Trophoblast cell (in vitro differentiated cells and primary cell): Measurements from ENCODE around the gene PRRC1.

Experiments
- DNase-seq, 2 donors: peaks; one replicate each; pipeline ENCODE4 v3.0.0-alpha.2; 2016
- H2AFZ ChIP-seq: 2 replicates; pipeline ENCODE4 v1.6.1; 2013; ENCODE audit warnings: low read length, moderate library complexity, mild to moderate bottlenecking; ENCODE audit not compliant: insufficient read depth, poor library complexity
- H2AK5ac ChIP-seq: 2 replicates; pipeline ENCODE4 v1.6.1; 2013; ENCODE audit warnings: mild to moderate bottlenecking, low read length
- H2BK120ac ChIP-seq: 2 replicates; pipeline ENCODE4 v1.6.1; 2013; ENCODE audit warnings: low read length, mild to moderate bottlenecking, moderate library complexity; ENCODE audit not compliant: insufficient read depth, poor library complexity
- H2BK12ac ChIP-seq: 2 replicates; pipeline ENCODE4 v1.6.1; 2013; ENCODE audit warnings: mild to moderate bottlenecking, low read length, moderate library complexity
- H2BK5ac ChIP-seq: 2 replicates; pipeline ENCODE4 v1.6.1; 2013; ENCODE audit warnings: low read length, low read depth, moderate library complexity, mild to moderate bottlenecking; ENCODE audit not compliant: poor library complexity
- H3K14ac ChIP-seq: 2 replicates; pipeline ENCODE4 v1.6.1; 2013; ENCODE audit warnings: mild to moderate bottlenecking, low read length
- H3K18ac ChIP-seq: 2 replicates; pipeline ENCODE4 v1.6.1; 2013; ENCODE audit warnings: mild to moderate bottlenecking, low read length
- H3K23ac ChIP-seq: 2 replicates; pipeline ENCODE4 v1.6.1; 2013; ENCODE audit warnings: low read length
- H3K27ac ChIP-seq: 2 replicates; pipeline ENCODE4 v1.5.1; 2013; ENCODE audit warnings: low read depth, mild to moderate bottlenecking, inconsistent platforms, low read length, moderate library complexity
- H3K27me3 ChIP-seq: 2 replicates; pipeline ENCODE4 v1.6.1; 2013; ENCODE audit warnings: inconsistent platforms, mild to moderate bottlenecking, low read length, moderate library complexity; ENCODE audit not compliant: insufficient read depth
- H3K36me3 ChIP-seq, 2 experiments: 1 replicate in 1 of 2; 2 replicates in 1 of 2; pipeline ENCODE4 v1.6.1; 2013; ENCODE audit warnings: low read length in 2 of 2, mild to moderate bottlenecking in 2 of 2, moderate library complexity in 1 of 2; ENCODE audit not compliant: insufficient read depth in 2 of 2, control insufficient read depth in 1 of 2
- H3K4ac ChIP-seq: 2 replicates; pipeline ENCODE4 v1.6.1; 2013; ENCODE audit warnings: low read depth, mild to moderate bottlenecking, low read length, moderate library complexity
- H3K4me1 ChIP-seq, 2 experiments: 1 replicate in 1 of 2; 2 replicates in 1 of 2; pipeline ENCODE4 v1.6.1; 2013; ENCODE audit warnings: low read length in 2 of 2, mild to moderate bottlenecking in 2 of 2, moderate library complexity in 1 of 2; ENCODE audit not compliant: insufficient read depth in 2 of 2, control insufficient read depth in 1 of 2
- H3K4me2 ChIP-seq: 2 replicates; pipeline ENCODE4 v1.6.1; 2013; ENCODE audit warnings: inconsistent platforms, mild to moderate bottlenecking, low read length, moderate library complexity
- H3K4me3 ChIP-seq: 2 replicates; pipeline ENCODE4 v1.5.1; 2013; ENCODE audit warnings: mild to moderate bottlenecking, low read depth, low read length, inconsistent platforms
- H3K79me1 ChIP-seq: one replicate; pipeline ENCODE4 v1.6.1; 2013; ENCODE audit warnings: low read length
- H3K79me2 ChIP-seq: 2 replicates; pipeline ENCODE4 v1.6.1; 2013; ENCODE audit warnings: low read length, mild to moderate bottlenecking; ENCODE audit not compliant: control insufficient read depth, insufficient read depth, poor library complexity
- H3K9ac ChIP-seq: 2 replicates; pipeline ENCODE4 v1.6.1; 2013; ENCODE audit warnings: mild to moderate bottlenecking, low read length
- H3K9me3 ChIP-seq: 2 replicates; pipeline ENCODE4 v1.6.1; 2013; ENCODE audit warnings: low read depth, mild to moderate bottlenecking, control low read depth, inconsistent platforms, low read length; ENCODE audit not compliant: insufficient read depth
- H4K12ac ChIP-seq: 2 replicates; pipeline ENCODE4 v1.6.1; 2013; ENCODE audit warnings: low read depth, mild to moderate bottlenecking, low read length, moderate library complexity
- H4K8ac ChIP-seq: 2 replicates; pipeline ENCODE4 v1.6.1; 2013; ENCODE audit warnings: low read depth, mild to moderate bottlenecking, low read length, moderate library complexity
- H4K91ac ChIP-seq: one replicate; pipeline ENCODE4 v1.6.1; 2013; ENCODE audit warnings: low read depth, mild to moderate bottlenecking, low read length, moderate library complexity
- WGBS: extraction: QIAGEN DNeasy Blood & Tissue Kit; methylation state at CpG from one replicate; pipeline ENCODE4 v1.1.7; 2013; ENCODE audit warnings: missing lambda C conversion rate; ENCODE audit not compliant: insufficient read length, insufficient coverage; ENCODE audit errors: extremely low coverage; 5-methylcytosine and 5-hydroxymethylcytosine counted together

PRRC1 gene

GRCh38 chr5:127562252-127562651, 44.8 kb downstream of the PRRC1 start:
- Histone ChIP-seq H4K8ac (no peak overlapping the region), H3K14ac (no peak overlapping the region), H3K79me2 (no peaks in the 10 kb centered on the region), H4K12ac (no peak overlapping the region), H3K4ac (no peak overlapping the region), H3K9me3 (no peaks in the 10 kb centered on the region), H3K27ac (no peak overlapping the region), H3K27me3 (no peaks in the 10 kb centered on the region), H4K91ac (no peak overlapping the region), H2AFZ (no peak overlapping the region), H2BK120ac (no peak overlapping the region), H2BK5ac (no peak overlapping the region), H2BK12ac (no peak overlapping the region), H3K4me2 (no peak overlapping the region), H3K9ac (no peak overlapping the region), H2AK5ac (no peak overlapping the region), H3K23ac (no peak overlapping the region), H3K4me1 (no peaks in the 10 kb centered on the region), H3K18ac (no peak overlapping the region), H3K4me3 (no peak overlapping the region), H3K79me1 (no peaks in the 10 kb centered on the region), H3K36me3 (peaks cover 0 to 2% of the 10 kb centered on the region in 2 experiments)
- peak in 1 of 2 donors; percentile 6 for DNase-seq
- no CpG with 5 or more reads among the region's 3 CpGs for WGBS

DNA sequence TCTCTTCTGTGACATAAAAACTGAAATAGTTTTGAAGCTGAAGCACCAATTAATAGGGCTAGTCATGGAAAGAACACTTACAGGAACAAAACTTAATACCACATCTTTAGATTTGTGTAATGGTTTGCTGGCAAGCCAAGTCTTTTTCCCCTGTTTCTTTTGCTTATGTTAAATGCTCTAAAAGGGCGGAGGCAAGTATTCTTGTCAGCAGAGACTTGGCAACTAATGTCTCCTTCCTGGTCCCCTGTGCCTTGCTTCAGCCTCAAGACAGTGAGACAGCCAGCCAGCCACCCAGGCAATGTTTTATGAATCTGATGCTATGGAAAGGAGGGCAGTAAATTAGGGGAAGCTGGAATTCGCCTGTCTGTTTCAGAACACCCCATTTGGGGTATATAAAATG, 45.7 kb downstream of the PRRC1 start:
- H3K79me2 ChIP-seq, result no peaks in the 10 kb centered on the region
- H3K4me2 ChIP-seq, result no peak overlapping the region
- no peaks in the 10 kb centered on the region for H3K79me1 ChIP-seq
- no peak overlapping the region for H3K18ac ChIP-seq
- H2AFZ ChIP-seq, result no peak overlapping the region
- H2BK120ac ChIP-seq, result no peak overlapping the region
- WGBS, result no CpG with 5 or more reads among the region's 2 CpGs
- H3K23ac ChIP-seq, result no peak overlapping the region
- peaks cover 0 to 2% of the 10 kb centered on the region in 2 experiments for H3K36me3 ChIP-seq
- no peaks in the 10 kb centered on the region for H3K9me3 ChIP-seq
- no peak overlapping the region for H4K8ac ChIP-seq
- H2BK12ac ChIP-seq, result no peak overlapping the region
- H4K12ac ChIP-seq, result no peak overlapping the region
- H3K27me3 ChIP-seq, result no peaks in the 10 kb centered on the region
- H3K4ac ChIP-seq, result no peak overlapping the region
- H3K4me1 ChIP-seq, result no peaks in the 10 kb centered on the region
- no peak for DNase-seq
- no peak overlapping the region for H3K4me3 ChIP-seq
- H3K14ac ChIP-seq, result no peak overlapping the region
- H4K91ac ChIP-seq, result no peak overlapping the region
- no peak overlapping the region for H2AK5ac ChIP-seq
- H3K27ac ChIP-seq, result no peak overlapping the region
- no peak overlapping the region for H3K9ac ChIP-seq
- H2BK5ac ChIP-seq, result no peak overlapping the region

- Histone ChIP-seq H3K9ac (no peak overlapping the region), H3K4me3 (no peak overlapping the region)
Measured at GRCh38 chr5:127564002-127564769, 46.7 kb downstream of the PRRC1 start.

GRCh38 chr5:127565586-127566270, 48.3 kb downstream of the PRRC1 start:
- no peak for DNase-seq
- no peaks in the 10 kb centered on the region for H3K79me2 ChIP-seq
- H3K4ac ChIP-seq, result no peak overlapping the region
- no peak overlapping the region for H3K18ac ChIP-seq
- no peaks in the 10 kb centered on the region for H3K36me3 ChIP-seq
- no peak overlapping the region for H3K4me3 ChIP-seq
- H4K91ac ChIP-seq, result no peak overlapping the region
- no peak overlapping the region for H4K8ac ChIP-seq
- H4K12ac ChIP-seq, result no peak overlapping the region
- H3K23ac ChIP-seq, result no peak overlapping the region
- no peak overlapping the region for H3K4me2 ChIP-seq
- no peak overlapping the region for H2AK5ac ChIP-seq
- no peak overlapping the region for H2AFZ ChIP-seq
- no peaks in the 10 kb centered on the region for H3K79me1 ChIP-seq
- H2BK120ac ChIP-seq, result no peak overlapping the region
- no peak overlapping the region for H3K14ac ChIP-seq
- H3K27me3 ChIP-seq, result no peaks in the 10 kb centered on the region
- WGBS, result no CpG with 5 or more reads among the region's 1 CpG
- no peaks in the 10 kb centered on the region for H3K9me3 ChIP-seq
- H2BK5ac ChIP-seq, result no peak overlapping the region
- no peak overlapping the region for H3K9ac ChIP-seq
- H3K27ac ChIP-seq, result no peak overlapping the region
- H2BK12ac ChIP-seq, result no peak overlapping the region
- H3K4me1 ChIP-seq, result no peaks in the 10 kb centered on the region

More at GRCh38 chr5:127564002-127564769, 46.7 kb downstream of the PRRC1 start:
- Histone ChIP-seq H3K23ac (no peak overlapping the region), H3K79me1 (no peaks in the 10 kb centered on the region), H3K4ac (no peak overlapping the region), H2BK12ac (no peak overlapping the region), H2AFZ (no peak overlapping the region), H4K12ac (no peak overlapping the region), H3K27me3 (no peaks in the 10 kb centered on the region), H3K36me3 (no peaks in the 10 kb centered on the region), H4K8ac (no peak overlapping the region), H2BK5ac (no peak overlapping the region), H2BK120ac (no peak overlapping the region), H3K4me1 (no peaks in the 10 kb centered on the region), H3K79me2 (no peaks in the 10 kb centered on the region), H3K18ac (no peak overlapping the region), H2AK5ac (no peak overlapping the region), H3K14ac (no peak overlapping the region), H3K27ac (no peak overlapping the region), H4K91ac (no peak overlapping the region), H3K9me3 (no peaks in the 10 kb centered on the region), H3K4me2 (no peak overlapping the region)
- no CpG with 5 or more reads among the region's 2 CpGs for WGBS
- DNase-seq, result peak; percentile 18 to 75
